Activated effector memory CD4-positive, alpha-beta T cell treated with anti-CD3 and anti-CD28 coated beads, Interleukin-2, amount 50 U/mL, for 16 hours (primary cell): Measurements from ENCODE around the gene SWAP70.
A peak's percentile ranks its signal among the peaks of the same experiment; 100 is the strongest.

Experiments
- DNase-seq: peaks from one replicate; pipeline ENCODE4 v3.0.0-alpha.2; 2020

SWAP70 gene

DNA sequence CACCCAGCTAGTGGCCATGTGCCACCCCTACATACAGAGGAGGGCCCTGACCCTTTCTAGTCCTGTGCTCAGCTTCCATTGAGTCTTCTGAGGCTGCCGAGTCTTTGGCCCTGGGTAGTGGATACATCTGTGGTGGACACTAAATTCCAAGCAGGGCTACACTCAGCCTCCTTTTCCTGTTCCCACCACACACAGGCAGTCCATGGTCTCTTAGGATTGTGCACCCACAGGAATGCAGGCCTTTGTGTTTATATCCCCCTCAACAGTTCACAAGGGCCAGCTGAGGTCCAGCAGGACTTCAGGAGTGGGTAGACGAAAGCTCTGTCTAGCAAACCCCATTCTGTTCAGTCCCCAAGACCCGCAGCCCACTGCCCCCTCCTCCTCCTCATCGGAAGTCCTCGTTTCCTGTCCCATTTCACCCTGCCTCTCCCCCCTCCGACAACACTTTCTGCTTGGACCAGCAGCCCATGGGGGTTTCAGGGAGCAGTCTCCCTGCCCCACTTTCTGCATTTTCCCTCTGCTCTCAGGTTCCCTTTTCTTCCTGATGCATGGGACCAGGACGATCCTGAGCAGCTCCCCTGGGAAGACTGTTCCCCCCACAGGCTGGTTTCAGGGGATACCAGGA is 91.8 kb downstream of the SWAP70 start:
- DNase-seq, result no peak

DNA sequence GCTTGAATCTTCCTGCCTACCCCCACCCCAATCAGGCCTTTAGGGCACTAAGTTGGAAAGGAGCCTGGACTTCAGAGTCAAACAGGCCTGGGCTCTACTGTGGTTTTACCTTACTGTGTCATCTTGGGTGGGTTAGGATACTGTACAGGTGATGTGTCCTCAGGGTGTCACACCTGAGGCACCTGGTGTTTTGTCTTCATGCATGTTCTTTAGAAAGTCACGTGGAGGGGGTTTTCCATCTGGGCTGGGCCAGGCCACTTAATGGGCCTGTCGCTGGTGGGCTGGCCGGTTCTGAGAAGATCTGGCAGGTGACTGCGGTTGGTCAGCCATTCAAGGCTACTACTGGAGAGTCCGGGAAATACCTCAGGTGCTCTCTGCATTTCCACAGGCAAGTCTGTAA is 92.6 kb downstream of the SWAP70 start:
- no peak for DNase-seq

DNA sequence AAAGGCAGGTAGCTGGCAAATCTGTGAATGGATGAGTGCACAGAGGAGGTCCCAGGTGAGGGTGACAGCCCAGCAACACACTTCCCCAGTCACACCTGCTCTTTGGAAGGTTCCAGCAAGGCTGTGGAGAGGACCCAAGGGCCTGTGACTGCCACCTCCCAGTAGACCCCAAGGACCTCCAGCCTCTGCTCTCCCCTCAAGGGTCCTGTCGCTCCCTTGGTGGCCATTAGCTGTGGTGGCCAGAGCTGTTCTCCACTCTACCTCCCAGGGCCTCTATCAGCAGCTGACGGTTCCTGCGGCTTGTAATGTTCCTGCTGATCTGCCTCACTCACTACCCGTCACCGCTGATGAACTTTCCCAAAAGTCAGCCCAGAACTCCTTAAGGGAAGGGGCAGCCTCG is 93.0 kb downstream of the SWAP70 start:
- DNase-seq, result no peak

DNA sequence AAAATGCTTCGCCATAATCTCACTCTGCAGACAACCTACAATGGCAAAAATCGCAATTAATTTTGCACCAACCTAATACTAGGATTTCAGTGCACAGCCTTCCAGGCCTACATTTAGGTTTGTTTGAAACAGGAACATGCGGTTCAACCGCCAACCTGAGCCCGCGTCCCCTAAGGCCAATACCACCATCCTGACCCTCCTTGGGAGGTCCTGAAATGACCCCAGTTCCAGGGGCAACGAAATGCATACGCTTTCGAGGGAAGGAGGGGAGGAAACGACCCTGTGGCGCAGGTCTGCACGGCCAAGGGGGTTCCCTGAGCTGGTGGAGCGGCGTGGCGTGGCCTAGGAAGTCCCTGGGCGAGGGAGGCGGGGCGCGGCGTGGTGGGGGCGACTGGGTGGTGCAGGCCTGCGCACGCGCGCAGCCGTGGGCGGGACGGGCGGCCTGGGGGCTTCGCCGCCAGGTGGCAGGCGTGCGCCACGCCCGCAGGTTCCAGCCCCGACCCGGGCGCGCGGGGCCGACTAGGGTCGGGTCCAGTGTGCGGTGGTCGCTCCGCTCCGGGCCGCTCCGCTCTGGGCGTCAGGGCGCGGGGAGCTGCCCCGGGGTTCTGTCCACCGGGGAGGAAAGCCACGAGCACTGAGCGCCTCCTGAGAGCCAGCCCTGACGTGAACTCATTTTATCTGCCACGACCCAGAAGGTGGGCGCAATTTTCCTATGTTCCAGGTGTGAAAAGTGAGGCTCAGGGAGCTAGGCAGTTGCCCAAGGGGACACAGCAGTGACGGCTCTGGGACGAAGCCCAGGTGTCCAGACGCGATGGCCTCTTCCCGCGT is 94.1 kb downstream of the SWAP70 start:
- DNase-seq, result peak; percentile 97

DNA sequence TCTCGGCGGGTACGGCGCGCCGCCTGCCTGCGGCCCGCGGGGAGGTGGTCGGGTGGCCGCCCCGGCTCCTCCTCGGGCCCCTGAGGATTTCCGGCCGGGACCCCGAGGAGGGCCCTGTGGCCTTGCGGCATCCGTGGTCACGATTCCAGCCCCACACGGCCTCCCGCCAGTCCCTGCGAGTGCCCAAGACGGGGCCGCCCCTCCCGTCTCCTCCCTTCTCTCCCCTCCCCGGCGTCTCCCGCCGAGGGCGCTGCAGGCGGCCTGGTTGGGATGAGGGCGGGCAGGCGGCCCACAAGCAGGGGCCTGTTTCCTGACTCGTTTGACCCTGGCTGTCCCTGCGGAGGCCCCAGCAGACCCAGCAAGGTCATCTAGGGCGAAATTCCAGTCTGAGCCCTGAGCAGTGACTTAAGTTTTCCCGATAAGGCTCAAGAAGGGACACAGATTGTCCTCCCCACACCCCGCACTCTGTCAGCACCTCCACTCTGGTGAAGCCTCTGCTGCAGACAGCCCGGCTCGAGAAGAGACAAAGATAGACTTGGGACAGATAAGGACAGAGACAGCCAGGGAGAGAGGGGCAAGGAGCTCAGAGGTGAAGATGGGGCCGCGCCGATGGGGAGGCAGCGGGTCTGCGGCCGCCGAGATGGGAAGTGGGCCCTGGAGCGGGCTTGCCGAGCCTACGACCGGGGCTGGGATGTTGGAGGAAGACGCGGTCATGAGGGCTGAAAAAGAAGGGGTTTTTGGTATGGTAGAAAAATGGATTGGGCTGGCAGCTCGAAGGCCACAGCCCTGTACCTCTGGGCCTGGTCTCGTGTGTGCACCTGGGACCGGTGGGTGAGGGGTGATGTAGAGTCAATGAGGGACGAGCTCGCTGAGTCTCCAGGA is 95.0 kb downstream of the SWAP70 start:
- DNase-seq, result peak; percentile 82

DNA sequence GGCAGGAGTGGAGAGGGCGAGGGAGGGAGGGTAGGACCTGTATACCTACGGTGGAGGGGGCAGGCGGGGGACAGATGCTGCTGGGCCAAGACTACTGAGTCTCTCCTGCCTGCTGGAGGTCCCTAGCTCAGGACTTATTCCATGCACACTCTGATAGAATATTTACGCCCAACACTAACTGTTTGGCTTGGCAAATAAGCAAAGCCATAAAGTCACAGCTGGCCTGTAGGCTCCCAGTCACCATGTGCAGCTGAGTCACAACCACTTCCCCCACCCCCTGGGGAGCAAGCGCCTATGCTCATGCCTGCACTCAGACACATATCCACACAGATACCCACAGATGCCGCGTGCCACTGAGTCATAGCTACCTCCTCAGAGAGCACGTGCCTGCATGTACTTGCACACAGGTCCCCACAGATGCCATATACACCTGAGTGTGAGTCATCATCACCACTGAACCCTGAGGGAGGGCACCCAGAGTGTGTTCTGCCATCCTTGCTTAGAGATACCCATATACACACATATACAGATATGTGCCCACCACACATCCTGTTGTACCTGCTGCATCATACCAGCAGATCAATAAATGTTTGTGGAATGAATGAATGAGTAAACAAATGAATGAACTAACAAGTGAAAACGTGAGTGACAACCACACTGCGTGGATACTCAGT is 95.8 kb downstream of the SWAP70 start:
- DNase-seq, result peak; percentile 96

DNA sequence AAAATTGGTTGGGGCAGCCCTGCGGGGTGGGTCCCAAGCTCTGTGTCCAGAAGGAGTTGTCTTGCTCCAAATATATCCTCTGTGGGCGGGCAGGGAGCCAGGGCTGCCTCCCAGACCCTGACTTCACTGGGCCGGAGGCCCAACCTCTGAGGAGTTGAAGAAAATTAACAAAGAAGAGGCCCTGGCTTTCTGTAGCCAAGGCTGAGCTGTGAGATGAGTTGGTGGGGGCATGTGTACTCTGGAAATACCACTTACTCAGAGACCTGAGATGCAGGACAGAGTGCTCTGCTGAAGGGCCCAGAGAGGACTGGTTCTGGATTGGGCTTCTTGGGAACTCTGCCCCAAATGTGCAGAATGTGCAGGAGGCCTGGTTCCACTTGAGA is 96.3 kb downstream of the SWAP70 start:
- DNase-seq, result no peak

DNA sequence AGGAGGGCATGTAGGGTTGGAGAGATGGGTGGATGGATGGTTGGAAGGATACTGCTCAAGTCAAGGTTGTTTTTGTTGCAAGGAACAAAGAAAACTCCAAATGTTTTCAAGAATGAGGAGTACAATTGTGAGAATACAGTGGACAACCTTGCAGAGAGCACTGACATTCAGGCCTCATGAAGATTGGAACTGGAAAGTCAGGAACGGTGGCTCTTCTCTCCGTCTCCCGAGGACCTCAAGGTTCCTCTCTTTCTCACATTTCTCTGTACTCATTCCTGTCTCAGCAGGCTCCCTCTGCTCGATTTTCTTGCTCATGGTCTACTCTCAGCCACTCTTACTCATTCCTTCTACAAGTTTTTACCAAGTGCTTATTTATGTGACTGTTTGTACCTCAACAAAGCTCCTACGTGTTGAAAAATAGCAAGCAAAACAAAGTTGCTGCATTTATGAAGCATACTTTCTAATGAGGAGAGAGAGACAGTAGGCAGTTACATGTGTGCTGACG is 97.6 kb downstream of the SWAP70 start:
- no peak for DNase-seq

DNA sequence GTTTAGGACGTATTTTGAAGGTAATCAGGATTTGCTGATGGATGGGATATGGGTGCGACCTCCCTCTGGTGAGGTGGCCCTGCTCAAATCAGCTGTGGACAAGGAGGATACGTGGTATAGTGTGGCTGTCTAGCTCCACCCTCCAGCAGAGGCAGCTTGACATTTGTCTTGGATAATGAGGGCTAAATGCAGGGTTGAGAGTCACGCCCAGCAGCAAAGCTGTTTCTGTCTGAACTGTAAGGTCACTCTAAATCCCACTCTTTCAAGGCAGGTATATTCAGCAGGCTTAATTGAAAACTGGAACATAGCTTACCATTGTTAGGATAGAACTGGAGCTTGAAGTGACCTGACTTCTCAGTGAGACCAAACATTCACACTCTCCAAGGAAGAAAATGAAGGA is 98.7 kb downstream of the SWAP70 start:
- DNase-seq, result no peak

DNA sequence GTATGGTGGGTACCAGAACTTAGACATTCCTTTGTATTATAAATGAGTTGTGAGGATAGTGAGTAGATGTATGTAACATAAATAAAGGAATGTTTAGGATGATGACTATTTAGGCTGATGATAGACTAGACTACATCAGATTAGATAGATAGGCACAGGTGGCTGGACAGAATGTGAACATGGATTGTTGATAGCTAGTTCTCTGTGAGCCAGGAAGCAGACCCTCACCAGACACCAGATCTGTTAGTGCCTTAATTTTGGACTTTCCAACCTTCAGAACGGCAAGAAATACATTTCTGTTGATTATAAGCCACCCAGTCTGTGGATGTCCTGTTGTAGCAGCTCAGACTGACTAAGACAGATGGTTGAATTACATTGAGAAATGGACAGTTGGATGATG is 99.4 kb downstream of the SWAP70 start:
- no peak for DNase-seq

DNA sequence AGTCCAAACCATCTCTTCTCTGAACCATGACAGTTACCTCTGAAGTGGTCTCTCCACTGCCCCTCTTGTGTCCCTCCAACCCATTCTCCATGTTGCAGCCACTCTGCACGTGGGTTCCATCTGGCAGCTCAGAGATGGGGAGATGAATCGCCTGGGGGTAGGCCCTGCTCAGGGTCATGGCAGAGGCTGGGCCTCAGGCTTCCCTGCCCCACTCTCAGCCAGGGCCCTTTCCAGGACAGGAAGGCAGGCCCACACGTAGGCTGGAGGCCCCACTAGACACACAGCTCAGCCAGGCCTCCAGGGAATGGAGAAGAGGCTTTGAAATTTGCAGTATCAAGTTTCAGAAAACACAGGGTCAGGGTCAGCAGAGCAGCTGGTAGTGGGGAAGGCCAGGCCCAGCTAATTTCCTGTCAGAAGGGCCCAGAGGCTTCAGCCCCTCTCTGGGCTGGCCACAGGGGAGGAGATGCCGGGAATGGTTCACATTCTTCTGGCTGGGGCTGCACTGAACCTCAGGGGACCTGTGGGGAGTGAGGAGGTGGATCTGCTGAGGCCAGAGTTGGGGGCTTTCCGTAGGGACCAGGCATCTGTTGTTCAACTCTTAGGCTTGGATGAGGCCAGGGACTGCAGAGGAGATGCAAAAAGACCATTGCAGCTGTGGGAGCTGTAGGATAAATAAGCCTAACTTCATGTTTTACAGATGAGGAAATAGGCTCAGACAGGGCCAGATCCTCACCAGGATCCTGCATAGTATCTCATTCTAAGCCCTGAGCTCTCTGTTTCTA is 101.6 kb downstream of the SWAP70 start:
- no peak for DNase-seq

DNA sequence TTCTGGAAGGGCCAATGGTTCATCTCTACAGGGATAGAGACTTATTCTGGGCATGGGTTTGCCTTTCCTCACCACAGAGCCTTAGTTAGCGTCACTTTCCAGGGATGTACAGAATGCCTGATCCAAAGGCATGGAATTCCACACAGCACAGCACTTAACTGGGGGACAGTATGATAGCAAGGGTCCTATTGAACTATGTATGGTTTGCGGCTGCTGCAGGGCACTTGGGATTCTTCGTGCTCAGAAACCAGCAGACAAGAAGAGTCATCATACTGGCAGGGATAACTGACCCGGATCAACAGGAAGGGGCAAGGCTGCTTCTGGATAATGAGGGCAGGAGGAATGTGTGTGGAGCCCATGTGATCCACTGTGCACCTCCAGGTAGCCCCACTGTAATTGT is 105.7 kb downstream of the SWAP70 start:
- no peak for DNase-seq

DNA sequence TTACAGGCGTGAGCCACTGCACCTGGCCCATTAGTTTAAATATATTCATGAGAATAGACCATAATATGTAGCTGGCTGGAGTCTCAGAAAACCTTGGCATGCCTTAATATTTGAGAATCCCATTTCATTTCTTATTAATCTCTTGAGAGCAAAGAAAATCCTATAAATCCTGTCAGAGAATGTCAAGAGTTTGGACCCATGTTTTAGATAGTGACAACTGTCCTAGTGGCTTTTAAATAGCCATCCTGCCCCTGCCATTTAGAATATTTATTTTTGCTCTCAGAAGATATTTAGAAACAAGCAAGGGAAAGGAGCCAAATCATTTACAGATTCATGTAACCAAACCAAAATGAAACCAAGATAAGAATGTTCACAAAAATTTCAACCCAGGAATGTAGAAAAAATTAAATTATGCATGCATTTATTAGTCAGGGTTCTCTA is 107.2 kb downstream of the SWAP70 start:
- no peak for DNase-seq

DNA sequence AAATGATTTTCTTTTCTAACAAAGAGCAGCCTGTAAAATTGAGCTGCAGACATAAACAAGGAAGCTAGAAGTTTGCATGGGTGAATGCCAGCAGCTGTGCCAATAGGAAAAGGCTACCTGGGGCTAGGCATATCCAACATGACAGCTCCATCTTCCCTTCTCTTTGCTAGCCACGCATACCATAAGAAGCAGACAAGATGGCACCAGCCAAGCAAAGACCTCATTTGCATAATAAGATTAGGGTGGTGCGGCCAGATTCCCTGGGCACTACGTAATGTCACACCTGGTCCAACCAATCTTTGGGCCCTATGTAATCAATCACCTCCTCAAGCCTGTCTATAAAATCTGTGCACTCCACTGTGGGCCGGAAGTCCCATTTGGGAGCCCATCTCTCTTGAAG is 108.3 kb downstream of the SWAP70 start:
- DNase-seq, result no peak

DNA sequence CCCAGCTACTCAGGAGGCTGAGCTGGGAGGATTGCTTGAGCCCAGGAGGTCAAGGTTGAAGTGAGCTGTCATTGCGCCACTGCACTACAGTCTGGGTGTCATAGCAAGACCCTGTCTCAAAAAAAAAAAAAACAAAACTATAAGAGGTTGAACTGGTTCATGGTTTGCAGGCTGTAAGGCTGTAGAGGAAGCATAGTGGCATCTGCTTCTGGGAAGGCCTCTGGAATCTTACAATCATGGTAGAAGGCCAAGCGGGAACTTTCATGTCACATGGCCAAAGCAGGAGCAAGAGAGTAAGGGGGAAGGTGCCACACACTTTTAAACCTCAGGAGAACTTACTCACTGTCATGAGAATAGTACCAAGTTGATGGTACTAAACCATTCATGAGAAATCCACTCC is 109.6 kb downstream of the SWAP70 start:
- no peak for DNase-seq

DNA sequence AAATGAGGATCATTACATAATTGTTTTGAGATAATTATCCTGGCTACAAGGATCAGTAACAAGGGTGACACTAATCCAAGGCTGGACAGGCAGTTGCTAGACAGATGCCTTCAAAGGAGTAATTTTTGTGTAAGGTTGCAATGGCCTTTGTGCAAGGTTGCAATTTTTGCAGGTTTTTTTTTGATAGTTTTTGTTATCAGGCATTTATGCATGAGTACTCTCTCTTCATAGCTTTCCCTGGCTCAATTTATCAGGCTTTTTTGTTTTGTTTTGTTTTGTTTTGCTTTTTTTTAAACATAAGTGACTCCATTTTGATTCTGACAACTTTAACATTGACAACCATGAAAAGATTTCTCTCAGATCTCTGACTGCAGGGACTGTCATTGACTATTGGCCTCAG is 110.2 kb downstream of the SWAP70 start:
- no peak for DNase-seq

DNA sequence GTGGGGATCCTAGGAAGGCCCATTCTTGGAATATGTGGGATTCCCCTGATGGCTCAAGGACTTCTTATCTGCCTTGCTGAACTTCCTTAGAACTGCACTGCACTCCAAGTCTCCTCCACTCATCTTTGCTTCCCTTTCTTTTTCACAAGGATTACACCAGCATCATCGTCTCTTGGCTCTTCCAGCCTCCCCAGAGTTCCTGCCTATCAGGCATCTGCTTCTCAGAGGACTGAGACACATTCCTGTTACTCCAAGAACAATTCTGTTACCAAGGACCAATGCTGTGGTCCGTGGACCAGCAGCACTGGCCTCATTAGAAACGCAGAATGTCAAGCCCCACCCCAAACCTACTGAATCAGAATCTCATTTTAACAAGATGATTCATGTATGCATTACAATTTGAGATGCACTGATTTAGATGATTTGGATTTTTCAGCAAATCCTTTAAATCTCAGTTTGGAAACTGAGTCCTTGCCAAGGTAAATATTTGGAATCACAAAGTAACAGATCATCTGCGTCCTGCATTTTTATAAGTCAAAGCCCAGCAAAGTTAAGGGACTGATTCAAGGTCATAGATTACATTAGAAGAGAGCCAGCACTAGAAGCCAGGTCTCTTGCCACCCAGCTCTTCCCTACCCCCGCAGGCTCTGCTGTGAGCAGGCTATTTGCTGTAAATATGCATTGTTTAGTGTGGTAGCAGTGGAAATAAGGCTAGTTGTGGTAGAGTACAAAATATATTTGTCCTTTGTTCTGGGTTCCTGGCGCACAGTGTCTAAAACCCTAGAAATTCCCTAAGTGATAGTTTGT is 110.9 kb downstream of the SWAP70 start:
- no peak for DNase-seq

DNA sequence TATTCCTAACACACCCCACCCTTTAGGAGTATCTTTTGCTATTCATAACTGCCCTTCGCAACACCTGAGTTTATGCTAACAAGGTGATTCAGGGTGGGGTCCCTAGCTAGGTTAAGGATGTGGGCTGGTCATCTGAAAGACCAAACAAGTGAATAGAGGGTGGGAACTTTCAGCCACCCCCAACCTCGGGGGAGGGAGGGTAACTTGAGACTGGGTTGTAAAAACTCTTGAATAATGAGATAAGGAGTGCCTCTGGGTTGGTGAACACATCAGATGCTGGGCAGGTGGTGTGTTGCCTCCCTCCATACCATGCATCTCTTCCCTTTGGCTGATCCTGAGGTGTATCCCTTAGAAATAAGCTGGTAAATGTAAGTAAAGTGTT is 111.5 kb downstream of the SWAP70 start:
- no peak for DNase-seq

DNA sequence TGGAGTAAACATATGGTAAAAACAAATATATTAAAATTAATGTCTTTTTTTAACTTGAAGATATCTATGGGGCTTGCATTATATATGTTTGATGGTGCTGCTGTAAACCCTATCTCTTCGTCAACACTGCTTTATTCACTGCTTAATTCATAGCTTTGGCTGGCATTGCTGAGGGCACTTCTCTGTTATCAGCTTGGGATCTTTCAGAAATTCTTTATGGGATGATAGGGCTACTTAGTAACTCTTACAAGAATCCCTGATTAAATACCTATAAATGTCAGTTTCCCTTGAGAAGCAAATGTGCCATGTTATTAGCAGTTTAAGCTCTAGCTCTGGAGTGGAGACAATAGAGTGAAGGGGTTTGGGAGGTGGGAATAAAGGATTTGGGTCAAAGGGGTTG is 112.3 kb downstream of the SWAP70 start:
- no peak for DNase-seq

DNA sequence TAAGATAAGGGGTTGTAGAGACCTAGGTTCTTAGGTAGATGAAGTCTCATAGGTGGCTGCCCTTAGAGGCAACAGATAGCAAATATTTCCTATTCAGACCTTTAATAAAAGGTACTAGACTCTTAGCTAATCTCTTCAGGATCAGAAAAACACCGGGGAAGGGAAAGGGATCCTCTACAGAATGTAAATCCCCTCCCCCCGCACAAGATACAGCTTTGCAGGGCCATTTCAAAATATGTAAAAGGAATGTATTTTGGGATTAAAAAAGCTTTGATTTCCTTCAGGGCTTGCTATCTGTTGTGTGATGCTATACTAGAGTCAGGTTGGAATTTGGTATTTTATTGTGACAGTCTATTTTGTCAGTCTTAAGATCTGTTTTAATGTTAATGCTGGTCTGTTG is 113.2 kb downstream of the SWAP70 start:
- no peak for DNase-seq

DNA sequence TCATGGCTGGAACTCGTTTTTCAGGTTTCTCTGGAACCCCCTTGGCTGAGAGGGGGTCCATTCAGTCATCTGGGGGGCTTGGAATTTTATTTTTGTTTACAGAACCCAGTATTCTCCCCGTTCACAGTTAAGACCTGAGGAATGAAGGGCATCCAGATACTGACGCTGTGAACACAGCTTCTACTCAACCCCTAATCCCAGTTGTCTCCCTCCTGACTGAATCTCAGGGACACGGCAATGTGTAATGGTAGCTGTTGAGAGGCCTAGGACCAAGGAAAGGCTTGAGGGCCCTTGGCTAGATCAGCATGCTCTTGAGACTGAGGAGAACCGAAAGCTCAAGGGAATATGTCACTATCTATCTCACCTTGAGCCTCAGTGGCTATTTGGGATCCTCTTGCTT is 113.6 kb downstream of the SWAP70 start:
- DNase-seq, result no peak
